Activated CD4-positive, alpha-beta T cell treated with anti-CD3 and anti-CD28 coated beads, Interleukin-2, amount 10 ng/mL, durations not matched to agents 7 days and 5 days (primary cell): ENCODE measurements around the gene RRP15. TPM values are rescaled to one million over a fixed set of nuclear protein-coding genes. Genes with fewer than 3 reads are reported as not detected.

Experiments
- CTCF ChIA-PET: fragments of 350-600 bp; sonication (Branson Sonifier 250); formaldehyde crosslinking; loops from one replicate; lab custom pipeline; 2021; ENCODE audit warnings: antibody characterized with exemption; lab: Charles Lee
- POLR2A ChIA-PET: fragments of 350-600 bp; sonication (Branson Sonifier 250); formaldehyde crosslinking; loops from one replicate; lab custom pipeline; 2021; ENCODE audit warnings: antibody characterized with exemption; lab: Charles Lee
- DNase-seq: peaks from one replicate; pipeline ENCODE4 v3.0.0-alpha.2; 2020
- H3K27ac Mint-ChIP-seq: one replicate; pipeline ENCODE4 v1.8.0; 2021; ENCODE audit warnings: mild to moderate bottlenecking, moderate library complexity, mixed read lengths
- H3K27me3 Mint-ChIP-seq: one replicate; pipeline ENCODE4 v1.8.0; 2021; ENCODE audit warnings: mixed read lengths
- H3K36me3 Mint-ChIP-seq: one replicate; pipeline ENCODE4 v1.8.0; 2021; ENCODE audit warnings: low read depth, mixed read lengths
- H3K4me1 Mint-ChIP-seq: one replicate; pipeline ENCODE4 v1.8.0; 2021; ENCODE audit warnings: mixed read lengths
- H3K4me3 Mint-ChIP-seq: one replicate; pipeline ENCODE4 v1.8.0; 2021; ENCODE audit warnings: mild to moderate bottlenecking, moderate library complexity, mixed read lengths
- H3K9me3 Mint-ChIP-seq: one replicate; pipeline ENCODE4 v1.8.0; 2021; ENCODE audit warnings: mixed read lengths
- total RNA-seq, 2 experiments: library from RNA; stranded (reverse); gene quantifications; one replicate each; pipeline ENCODE4 v1.2.3, GENCODE V29; 2021

The RRP15 gene
- total RNA-seq, 2 experiments from 2014 or later = 14.0 to 18.0 TPM

- no peak for DNase-seq
- Mint-ChIP-seq H3K4me3 (no peak overlapping the region), H3K27me3 (peaks cover 4% of the 10 kb centered on the region), H3K36me3 (no peaks in the 10 kb centered on the region), H3K9me3 (no peaks in the 10 kb centered on the region), H3K27ac (no peak overlapping the region), H3K4me1 (no peaks in the 10 kb centered on the region)
- CTCF ChIA-PET = no interaction called here
- POLR2A ChIA-PET = no interaction called here
Measured at GRCh38 chr1:218361298-218362065, 76.4 kb downstream of the RRP15 start.

- DNase-seq = no peak
- Mint-ChIP-seq H3K4me1 (no peaks in the 10 kb centered on the region), H3K27ac (no peak overlapping the region), H3K36me3 (no peaks in the 10 kb centered on the region), H3K27me3 (peaks cover 4% of the 10 kb centered on the region), H3K9me3 (no peaks in the 10 kb centered on the region), H3K4me3 (no peak overlapping the region)
- ChIA-PET POLR2A (no interaction called here), CTCF (no interaction called here)
Measured at GRCh38 chr1:218362418-218363076, 77.5 kb downstream of the RRP15 start.

- ChIA-PET POLR2A (no interaction called here), CTCF (interaction anchor here (1.8 kb wide), 1 partner anchor 13 kb away, joined by 5 read pairs; no protein-coding TSS in a partner anchor)
- no peak for DNase-seq
- Mint-ChIP-seq H3K27ac (no peak overlapping the region), H3K36me3 (no peaks in the 10 kb centered on the region), H3K9me3 (no peaks in the 10 kb centered on the region), H3K4me1 (no peaks in the 10 kb centered on the region), H3K4me3 (no peak overlapping the region), H3K27me3 (peaks cover 4% of the 10 kb centered on the region)
Measured at GRCh38 chr1:218363141-218363540, 78.0 kb downstream of the RRP15 start.

GRCh38 chr1:218364028-218364710 is 79.1 kb downstream of the RRP15 start:
- Mint-ChIP-seq H3K27me3 (peaks cover 4% of the 10 kb centered on the region), H3K4me3 (no peak overlapping the region), H3K4me1 (no peaks in the 10 kb centered on the region), H3K27ac (no peak overlapping the region), H3K9me3 (no peaks in the 10 kb centered on the region), H3K36me3 (no peaks in the 10 kb centered on the region)
- ChIA-PET CTCF (interaction anchor here (1.8 kb wide), 1 partner anchor 12 kb away, joined by 5 read pairs; no protein-coding TSS in a partner anchor), POLR2A (no interaction called here)
- no peak for DNase-seq

- CTCF ChIA-PET = interaction anchor here (0.7 to 1.8 kb wide), 2 partner anchors 11 to 1938 kb away, joined by 3 to 5 read pairs; no protein-coding TSS in a partner anchor
- no peak overlapping the region for H3K4me3 Mint-ChIP-seq
- DNase-seq = no peak
- no peaks in the 10 kb centered on the region for H3K27me3 Mint-ChIP-seq
- H3K36me3 Mint-ChIP-seq = no peaks in the 10 kb centered on the region
- POLR2A ChIA-PET = no interaction called here
- no peaks in the 10 kb centered on the region for H3K4me1 Mint-ChIP-seq
- H3K9me3 Mint-ChIP-seq = no peaks in the 10 kb centered on the region
- H3K27ac Mint-ChIP-seq = no peak overlapping the region
Measured at GRCh38 chr1:218365226-218365999, 80.3 kb downstream of the RRP15 start.

GRCh38 chr1:218366322-218367052 is 81.4 kb downstream of the RRP15 start:
- H3K4me3 Mint-ChIP-seq = no peak overlapping the region
- ChIA-PET POLR2A (no interaction called here), CTCF (no interaction called here)
- no peaks in the 10 kb centered on the region for H3K4me1 Mint-ChIP-seq
- H3K27ac Mint-ChIP-seq = no peak overlapping the region
- H3K27me3 Mint-ChIP-seq = peaks cover 2% of the 10 kb centered on the region
- H3K36me3 Mint-ChIP-seq = no peaks in the 10 kb centered on the region
- DNase-seq = no peak
- H3K9me3 Mint-ChIP-seq = no peaks in the 10 kb centered on the region

GRCh38 chr1:218367118-218367517 is 82.0 kb downstream of the RRP15 start:
- Mint-ChIP-seq H3K36me3 (no peaks in the 10 kb centered on the region), H3K9me3 (no peaks in the 10 kb centered on the region), H3K4me1 (no peaks in the 10 kb centered on the region), H3K27ac (no peak overlapping the region), H3K27me3 (peaks cover 2% of the 10 kb centered on the region), H3K4me3 (no peak overlapping the region)
- ChIA-PET CTCF (no interaction called here), POLR2A (no interaction called here)
- DNase-seq = no peak

- H3K9me3 Mint-ChIP-seq = no peaks in the 10 kb centered on the region
- H3K27ac Mint-ChIP-seq = no peak overlapping the region
- no peaks in the 10 kb centered on the region for H3K4me1 Mint-ChIP-seq
- DNase-seq = no peak
- ChIA-PET POLR2A (no interaction called here), CTCF (no interaction called here)
- no peaks in the 10 kb centered on the region for H3K36me3 Mint-ChIP-seq
- no peak overlapping the region for H3K4me3 Mint-ChIP-seq
- H3K27me3 Mint-ChIP-seq = peaks cover 6% of the 10 kb centered on the region
Measured at GRCh38 chr1:218368686-218369085, 83.6 kb downstream of the RRP15 start.

- Mint-ChIP-seq H3K27ac (no peak overlapping the region), H3K9me3 (no peaks in the 10 kb centered on the region), H3K4me1 (no peaks in the 10 kb centered on the region), H3K4me3 (no peak overlapping the region), H3K27me3 (peaks cover 15% of the 10 kb centered on the region), H3K36me3 (no peaks in the 10 kb centered on the region)
- ChIA-PET POLR2A (no interaction called here), CTCF (interaction anchor here (1.8 kb wide), 1 partner anchor 20 kb away, joined by 4 read pairs; no protein-coding TSS in a partner anchor)
- DNase-seq = no peak
Measured at GRCh38 chr1:218369688-218370511, 84.8 kb downstream of the RRP15 start.

GRCh38 chr1:218371927-218372672 is 87.0 kb downstream of the RRP15 start:
- Mint-ChIP-seq H3K9me3 (no peaks in the 10 kb centered on the region), H3K27me3 (peaks cover 21% of the 10 kb centered on the region), H3K4me1 (peaks cover 2% of the 10 kb centered on the region), H3K36me3 (no peaks in the 10 kb centered on the region), H3K27ac (no peak overlapping the region), H3K4me3 (no peak overlapping the region)
- POLR2A ChIA-PET = no interaction called here
- CTCF ChIA-PET = interaction anchor here (0.6 kb wide), 1 partner anchor 1619 kb away, joined by 3 read pairs; no protein-coding TSS in a partner anchor
- DNase-seq = no peak
